ENCODE measurements around the gene SLC25A36. TPM values are rescaled to one million over a fixed set of nuclear protein-coding genes. Genes with fewer than 3 reads are reported as not detected.

Gene SLC25A36
- total and polyA plus RNA-seq, 11 donors, result 36.0 to 78.0 (median 56.6) TPM

- intact Hi-C loops (cut with DNase I), result loop anchor here in 1 of 10 donors (2.0 kb wide), 1 partner anchor 18 kb away; no protein-coding TSS in a partner anchor
- peaks cover 0 to 6% (median 0%) of the 10 kb centered on the region in 12 donors for H3K9me3 ChIP-seq
- TF ChIP-seq CTCF (IDR thresholded peaks at IDR 0.05) (no peak), POLR2A (IDR thresholded peaks at IDR 0.05) (no peak)
- WGBS, 4 donors, result 0 to 1% (median 0%) methylated on average over 46 to 56 of the region's 56 CpGs
- H3K27ac ChIP-seq, result peak overlapping the region; percentile 91 to 98 (median 96)
- H3K4me3 ChIP-seq, result peak overlapping the region; percentile 54 to 98 (median 86)
- H3K27me3 ChIP-seq, result no peaks in the 10 kb centered on the region
- peak; percentile 49 to 71 (median 64) for ATAC-seq
- H3K4me1 ChIP-seq, result peaks cover 3 to 46% (median 35%) of the 10 kb centered on the region in 12 donors
- H3K36me3 ChIP-seq, result no peaks in the 10 kb centered on the region
- peak; percentile 57 to 72 (median 65) for DNase-seq
Observed at GRCh38 chr3:140942221-140943104, 827 bp downstream of the SLC25A36 start.

GRCh38 chr3:140943781-140944552 is 2.3 kb downstream of the SLC25A36 start:
- Histone ChIP-seq H3K27ac (peak overlapping the region in 8 of 12 donors; percentile 19 to 98 (median 96)), H3K4me1 (peaks cover 3 to 59% (median 38%) of the 10 kb centered on the region in 12 donors), H3K4me3 (peak overlapping the region in 10 of 12 donors; percentile 67 to 98 (median 87)), H3K36me3 (no peaks in the 10 kb centered on the region), H3K27me3 (no peaks in the 10 kb centered on the region), H3K9me3 (no peaks in the 10 kb centered on the region)
- TF ChIP-seq POLR2A (IDR thresholded peaks at IDR 0.05) (no peak), CTCF (IDR thresholded peaks at IDR 0.05) (no peak)
- intact Hi-C loops (cut with DNase I), result loop anchor here in 1 of 10 donors (2.0 kb wide), 1 partner anchor 19 kb away; no protein-coding TSS in a partner anchor
- ATAC-seq (no peak), DNase-seq (no peak)
- WGBS, 4 donors, result 45 to 53% (median 49%) methylated on average over 5 of the region's 5 CpGs

GRCh38 chr3:140948460-140949249 is 7.0 kb downstream of the SLC25A36 start:
- intact Hi-C loops (cut with DNase I), result no loop called here
- Histone ChIP-seq H3K9me3 (no peaks in the 10 kb centered on the region), H3K4me3 (no peak overlapping the region), H3K27me3 (no peaks in the 10 kb centered on the region), H3K27ac (no peak overlapping the region), H3K36me3 (no peaks in the 10 kb centered on the region), H3K4me1 (peaks cover 0 to 86% (median 45%) of the 10 kb centered on the region in 12 donors)
- no peak for ATAC-seq
- WGBS, 4 donors, result 80 to 90% (median 88%) methylated on average over 5 of the region's 5 CpGs
- no peak for DNase-seq
- TF ChIP-seq POLR2A (IDR thresholded peaks at IDR 0.05), result no peak
- no peak for TF ChIP-seq CTCF (IDR thresholded peaks at IDR 0.05)
